ENCODE results near the gene CCDC198.

CCDC198 gene

DNA sequence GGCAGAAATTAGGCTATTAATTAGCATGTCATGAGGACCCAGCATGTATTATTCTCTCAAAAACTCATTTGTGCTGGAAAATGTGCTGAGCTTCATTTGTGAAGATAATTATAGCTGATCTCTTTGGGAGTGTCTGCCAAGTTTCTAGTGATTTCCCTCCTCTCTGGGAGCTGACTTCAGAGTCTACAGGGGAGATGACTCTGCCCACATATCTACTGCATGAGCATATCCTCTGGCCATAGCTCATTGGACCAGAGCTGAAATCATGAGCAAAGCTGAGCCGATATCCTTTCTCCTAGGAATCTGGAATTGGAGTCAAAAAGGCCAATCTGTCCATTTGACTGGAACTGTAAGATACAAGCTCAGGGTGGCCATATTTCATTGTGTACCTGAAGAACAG, 5.9 kb downstream of the CCDC198 start:
- TF ChIP-seq ZNF274 (IDR thresholded peaks at IDR 0.05; ENCODE audit: low read depth, low read length) = no peak
- H3K4me3 ChIP-seq (ENCODE audit: low read length) = no peak overlapping the region

DNA sequence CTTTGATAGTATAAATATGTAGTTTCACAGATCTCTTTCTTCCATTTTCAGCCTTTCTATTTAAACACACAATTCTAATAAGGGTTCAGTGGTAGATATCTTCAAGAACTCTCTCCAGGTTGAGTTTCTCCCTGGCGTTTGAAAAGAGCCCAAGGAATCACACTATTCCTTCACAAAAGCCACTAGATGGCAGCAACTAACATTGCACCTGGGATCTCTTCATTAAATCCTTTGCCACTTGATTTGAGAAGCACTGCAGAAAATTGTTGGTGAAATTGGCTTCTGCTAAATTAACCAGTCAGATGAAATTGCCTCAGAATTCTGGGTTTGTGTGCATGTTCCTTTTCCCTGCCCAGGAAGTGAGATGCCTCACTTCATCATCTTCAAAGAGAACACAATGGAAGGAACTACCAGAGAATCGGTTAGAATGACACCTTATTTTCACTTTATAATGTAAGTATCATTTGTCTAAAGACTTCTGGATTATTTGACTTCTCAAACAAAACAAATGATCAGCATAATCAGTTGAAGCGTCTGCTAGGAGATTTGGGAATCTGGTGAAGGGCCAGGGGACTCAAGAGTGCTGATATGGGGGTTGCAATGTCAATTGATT, 6.8 kb downstream of the CCDC198 start:
- TF ChIP-seq ZNF274 (IDR thresholded peaks at IDR 0.05; ENCODE audit: low read depth, low read length) = no peak

DNA sequence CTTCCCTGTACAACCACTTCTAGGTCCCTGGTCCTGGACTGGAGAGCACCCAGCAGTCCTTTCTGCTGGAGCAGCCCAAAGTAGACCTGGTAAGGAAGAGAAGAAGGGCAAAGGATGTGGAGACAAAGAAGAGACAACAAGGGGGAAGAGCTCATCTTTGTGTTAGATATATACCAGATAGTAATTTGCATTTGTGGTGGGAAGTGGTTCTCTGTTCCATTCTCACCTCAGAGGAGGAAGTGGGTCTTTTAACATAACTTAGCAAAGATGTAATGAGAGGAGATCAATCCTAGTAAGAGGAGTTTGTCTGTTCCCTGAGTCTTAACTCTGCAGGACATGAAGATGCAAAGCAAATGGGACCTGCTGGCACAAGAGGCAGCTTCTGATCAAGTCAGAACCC, 8.0 kb downstream of the CCDC198 start:
- TF ChIP-seq ZNF274 (IDR thresholded peaks at IDR 0.05; ENCODE audit: low read depth, low read length) = no peak
- peak overlapping the region; percentile 45; the same call in 1 of the 2 replicates for H3K4me3 ChIP-seq (ENCODE audit: low read length)

More for the DNA sequence above, 6.8 kb downstream of the CCDC198 start:
- H3K4me3 ChIP-seq (ENCODE audit: low read length) = no peak overlapping the region; the same call in 1 of the 2 replicates

DNA sequence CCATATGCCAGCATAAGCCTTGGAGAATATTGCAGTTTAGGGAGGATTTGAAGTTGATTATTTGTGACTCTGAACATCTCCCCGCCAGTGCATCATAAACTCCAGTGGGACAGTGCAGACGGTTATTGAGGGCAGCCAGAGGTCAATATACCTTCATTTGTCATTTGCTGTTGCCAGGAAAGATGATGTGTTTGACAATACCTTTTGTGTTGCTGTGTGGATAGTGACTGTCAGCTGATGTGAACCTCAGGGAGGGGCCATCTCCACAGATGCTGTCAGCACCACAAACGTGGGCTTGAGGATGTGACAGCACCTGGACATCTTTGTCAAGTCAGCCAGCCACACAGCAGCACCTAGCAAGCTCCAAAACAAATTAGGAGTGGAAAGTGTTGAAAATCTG, 11.5 kb downstream of the CCDC198 start:
- H3K4me3 ChIP-seq (ENCODE audit: low read length) = no peak overlapping the region
- no peak for TF ChIP-seq ZNF274 (IDR thresholded peaks at IDR 0.05; ENCODE audit: low read depth, low read length)

DNA sequence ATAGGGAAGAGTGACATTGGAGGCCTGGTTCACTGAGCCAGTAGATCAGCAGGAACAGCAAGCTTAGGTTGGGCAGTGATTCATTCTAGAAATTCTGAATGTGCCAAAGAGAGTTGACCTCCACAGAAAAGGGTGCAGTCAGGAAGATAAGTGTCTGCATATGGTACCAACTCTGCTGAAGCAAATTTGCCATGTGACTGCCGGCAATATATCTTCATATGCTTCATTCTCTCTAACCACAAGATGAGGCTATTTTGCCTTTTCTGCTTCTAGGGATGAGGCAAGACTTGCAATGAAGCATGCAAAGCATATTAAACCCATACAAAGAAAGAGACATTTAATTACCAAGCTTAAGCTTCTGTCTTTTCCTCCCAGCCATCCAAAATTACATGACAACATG, 13.6 kb downstream of the CCDC198 start:
- no peak for TF ChIP-seq ZNF274 (IDR thresholded peaks at IDR 0.05; ENCODE audit: low read depth, low read length)
- no peak overlapping the region for H3K4me3 ChIP-seq (ENCODE audit: low read length)

DNA sequence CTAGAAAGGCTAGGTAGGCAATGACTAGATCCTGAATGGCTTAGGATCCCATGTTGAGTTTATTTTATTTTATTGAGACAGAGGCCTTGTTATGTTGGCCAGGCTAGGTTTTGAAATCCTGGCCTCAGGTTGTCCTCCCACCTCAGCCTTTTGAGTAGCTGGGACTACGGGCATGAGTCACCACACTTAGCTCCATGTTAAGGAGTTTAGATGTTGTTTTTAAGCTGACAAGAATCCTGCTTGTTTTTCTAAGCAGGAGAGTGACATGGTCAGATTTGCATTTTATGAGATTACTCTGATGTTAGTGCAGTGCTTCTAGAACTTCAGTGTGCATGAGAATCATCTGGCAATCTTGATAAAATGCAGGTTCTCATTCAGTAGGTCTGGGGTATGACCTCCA, 14.5 kb downstream of the CCDC198 start:
- TF ChIP-seq ZNF274 (IDR thresholded peaks at IDR 0.05; ENCODE audit: low read depth, low read length) = no peak
- no peak overlapping the region for H3K4me3 ChIP-seq (ENCODE audit: low read length)

DNA sequence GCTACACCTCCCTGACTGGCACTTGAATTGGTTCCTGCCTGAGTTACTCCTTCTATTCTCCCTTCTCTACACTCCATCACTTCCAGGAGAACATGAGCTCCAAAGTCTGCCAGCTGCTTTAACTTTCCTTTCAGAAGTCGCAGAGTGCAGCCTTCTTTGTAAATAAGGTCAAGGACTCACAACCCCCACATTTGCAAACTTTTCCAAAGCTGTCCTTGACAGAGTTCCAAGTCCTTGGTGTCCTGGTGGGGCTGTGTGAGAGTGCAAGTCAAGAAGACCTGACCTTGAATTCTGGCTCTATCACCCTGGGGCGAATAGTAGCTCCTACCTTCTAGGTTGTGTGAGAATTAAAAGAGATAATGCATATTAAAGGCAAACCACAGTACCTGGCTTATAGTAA, 15.6 kb downstream of the CCDC198 start:
- no peak for TF ChIP-seq ZNF274 (IDR thresholded peaks at IDR 0.05; ENCODE audit: low read depth, low read length)
- no peak overlapping the region for H3K4me3 ChIP-seq (ENCODE audit: low read length)

DNA sequence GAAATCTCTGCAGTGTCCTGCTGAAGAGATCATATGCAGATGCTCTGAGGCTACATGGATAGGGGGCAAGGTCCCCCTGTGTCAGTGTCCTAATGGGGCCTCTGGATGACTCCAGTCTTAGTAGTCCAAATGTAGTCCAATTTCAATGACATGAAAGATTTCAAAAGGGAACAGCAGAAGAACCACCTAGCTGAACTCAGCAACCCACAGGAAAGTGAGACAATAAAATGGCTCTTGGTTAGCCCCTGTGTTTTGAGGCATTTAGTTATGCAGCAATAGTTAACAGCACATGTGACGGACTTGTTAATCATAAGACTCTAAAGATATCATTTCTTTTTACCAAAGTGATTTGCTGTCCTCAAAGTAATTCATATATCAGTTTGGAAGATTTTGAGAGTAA, 22.7 kb downstream of the CCDC198 start:
- TF ChIP-seq ZNF274 (IDR thresholded peaks at IDR 0.05; ENCODE audit: low read depth, low read length) = no peak
- H3K4me3 ChIP-seq (ENCODE audit: low read length) = no peak overlapping the region

DNA sequence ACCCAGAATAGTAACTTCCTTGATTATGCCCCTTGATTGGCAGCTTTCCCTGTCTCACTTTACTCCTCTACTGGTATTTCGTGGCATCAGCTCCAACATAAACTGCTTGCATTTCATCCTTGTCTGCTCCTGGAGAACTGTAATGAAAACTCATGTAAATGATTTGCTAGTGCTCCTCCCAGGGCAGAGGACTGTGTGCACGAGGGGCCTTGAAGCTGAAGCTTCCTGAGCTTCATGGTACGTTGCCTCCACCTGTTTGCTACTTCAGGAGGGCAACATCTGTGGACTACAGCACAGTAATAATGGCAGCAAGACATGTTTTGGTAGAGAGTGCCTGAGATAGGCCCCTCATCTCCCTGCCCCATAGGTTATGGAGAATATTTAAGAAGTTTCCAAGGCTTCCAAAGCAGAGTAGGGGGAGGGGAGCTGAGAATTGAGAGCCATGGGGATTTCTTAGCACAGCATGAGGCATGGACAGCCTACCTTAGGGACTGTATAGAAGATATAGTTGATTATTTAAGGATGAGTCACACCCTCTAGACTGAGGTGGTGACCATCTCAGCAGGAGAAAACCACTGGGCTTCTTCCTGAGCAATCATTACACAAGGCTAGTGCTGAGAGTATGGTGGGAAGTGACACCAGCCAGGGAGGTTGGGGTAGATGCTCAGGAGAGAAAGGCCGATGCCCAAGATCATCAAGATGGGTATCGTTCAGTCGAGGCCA, 29.5 kb downstream of the CCDC198 start:
- no peak for TF ChIP-seq ZNF274 (IDR thresholded peaks at IDR 0.05; ENCODE audit: low read depth, low read length)
- H3K4me3 ChIP-seq (ENCODE audit: low read length) = peak overlapping the region; percentile 20; the same call in 1 of the 2 replicates

DNA sequence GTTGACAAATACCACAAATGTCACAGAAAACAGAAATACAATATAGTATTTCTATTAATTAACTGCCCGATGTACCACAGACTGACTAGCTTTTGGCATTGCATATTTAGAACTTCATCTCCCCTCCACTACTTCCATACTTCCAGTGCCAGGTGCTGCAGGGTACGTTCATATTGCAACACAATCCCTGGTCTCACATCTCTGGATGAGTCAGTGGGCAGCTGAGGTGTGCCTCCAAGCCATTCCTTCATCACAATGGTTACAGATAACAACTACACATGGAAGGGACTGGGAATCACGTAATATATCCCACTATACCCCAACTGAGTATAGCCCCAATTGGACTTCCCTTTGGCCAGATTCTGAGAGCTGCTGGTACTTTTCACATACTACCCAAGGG, 31.1 kb downstream of the CCDC198 start:
- H3K4me3 ChIP-seq (ENCODE audit: low read length) = no peak overlapping the region
- no peak for TF ChIP-seq ZNF274 (IDR thresholded peaks at IDR 0.05; ENCODE audit: low read depth, low read length)

DNA sequence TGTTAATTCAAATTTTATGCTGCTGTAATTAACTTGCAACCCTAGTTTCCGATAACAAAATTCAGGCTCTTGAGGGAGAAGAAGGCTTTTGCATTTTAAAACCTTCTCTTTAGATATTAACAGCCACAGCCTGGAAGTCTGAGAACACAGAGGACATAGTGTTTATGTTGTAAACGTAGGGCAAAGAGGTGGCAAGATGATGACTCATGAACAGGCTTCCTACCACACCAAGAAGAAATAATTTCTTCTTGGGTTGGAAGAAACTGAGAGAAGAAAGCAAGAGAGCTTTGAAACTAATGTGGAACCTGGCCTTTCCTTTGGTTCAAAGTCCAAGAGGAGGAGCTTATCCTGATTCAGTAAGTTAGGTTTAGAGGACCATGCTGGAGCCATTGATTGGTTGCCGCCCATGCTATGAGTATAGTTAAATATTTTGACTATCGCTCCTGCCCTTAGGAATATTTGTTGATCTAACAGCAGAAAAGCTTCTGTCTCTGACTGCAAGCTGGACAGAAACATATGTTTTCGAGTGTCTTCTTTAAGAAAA, 31.8 kb downstream of the CCDC198 start:
- no peak for TF ChIP-seq ZNF274 (IDR thresholded peaks at IDR 0.05; ENCODE audit: low read depth, low read length)
- H3K4me3 ChIP-seq (ENCODE audit: low read length) = no peak overlapping the region

DNA sequence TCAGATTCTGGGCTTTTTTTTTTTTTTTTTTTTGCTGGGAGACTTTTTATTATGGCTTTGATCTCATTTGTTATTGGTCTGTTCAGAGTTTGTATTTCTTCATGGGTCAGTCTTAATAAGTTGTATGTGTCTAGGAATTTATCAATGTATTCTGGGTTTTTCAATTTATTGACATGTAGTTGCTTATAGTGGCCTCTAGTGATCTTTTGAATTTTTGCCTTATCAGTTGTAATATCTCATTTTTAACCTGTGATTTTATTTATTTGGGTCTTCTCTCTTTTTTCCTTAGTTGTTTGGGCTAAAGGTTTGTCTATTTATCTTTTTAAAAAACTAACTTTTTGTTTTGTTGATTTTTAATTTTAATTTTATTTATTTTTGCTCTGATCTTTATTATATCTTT, 57.7 kb downstream of the CCDC198 start:
- H3K4me3 ChIP-seq (ENCODE audit: low read length) = no peak overlapping the region
- no peak for TF ChIP-seq ZNF274 (IDR thresholded peaks at IDR 0.05; ENCODE audit: low read depth, low read length)

DNA sequence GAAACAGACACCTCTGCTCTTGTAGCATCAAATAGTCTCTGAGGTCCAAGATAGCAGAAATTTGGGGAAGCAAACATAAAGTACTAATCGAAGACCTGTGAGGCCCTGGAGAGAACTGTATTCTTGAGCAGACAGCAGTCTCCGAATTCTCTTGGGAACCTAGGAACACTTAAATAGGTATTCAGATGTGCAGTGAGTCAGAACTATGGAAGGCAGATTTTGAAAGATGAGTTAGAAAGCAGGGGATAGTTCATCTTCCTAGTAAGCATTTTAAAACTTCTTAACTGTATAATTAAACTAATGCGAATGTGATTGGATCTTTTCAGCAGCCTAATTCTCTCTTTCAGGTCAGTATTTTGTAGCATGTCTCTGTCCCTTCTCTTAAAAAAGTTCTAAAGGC, 72.7 kb downstream of the CCDC198 start:
- no peak for TF ChIP-seq ZNF274 (IDR thresholded peaks at IDR 0.05; ENCODE audit: low read depth, low read length)
- no peak overlapping the region for H3K4me3 ChIP-seq (ENCODE audit: low read length)

DNA sequence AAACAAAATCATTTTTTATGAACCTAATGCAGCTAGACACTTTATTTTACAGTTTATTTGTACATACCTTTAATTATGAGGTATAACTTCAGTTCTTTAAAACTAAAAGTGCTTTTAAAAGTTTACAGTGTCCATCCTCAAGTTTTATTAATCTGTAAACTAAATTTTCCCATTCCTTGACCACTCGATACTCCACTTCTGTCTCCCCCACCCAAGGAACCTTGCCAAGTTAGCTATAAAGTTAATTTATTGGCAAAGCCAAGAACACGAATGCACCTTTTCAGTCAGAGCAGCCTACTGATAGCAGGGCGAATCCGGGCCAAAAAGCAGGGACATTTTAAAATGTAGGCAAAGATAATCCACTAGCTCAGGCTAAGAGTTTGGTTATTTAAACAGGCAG, 73.6 kb downstream of the CCDC198 start:
- H3K4me3 ChIP-seq (ENCODE audit: low read length) = no peak overlapping the region
- TF ChIP-seq ZNF274 (IDR thresholded peaks at IDR 0.05; ENCODE audit: low read depth, low read length) = no peak

All from GM08714 (cell line).